ENCODE data around the gene HARS1. TPM values are rescaled to one million over a fixed set of nuclear protein-coding genes. Genes with fewer than 3 reads are reported as not detected.

HARS1 gene, protein sequence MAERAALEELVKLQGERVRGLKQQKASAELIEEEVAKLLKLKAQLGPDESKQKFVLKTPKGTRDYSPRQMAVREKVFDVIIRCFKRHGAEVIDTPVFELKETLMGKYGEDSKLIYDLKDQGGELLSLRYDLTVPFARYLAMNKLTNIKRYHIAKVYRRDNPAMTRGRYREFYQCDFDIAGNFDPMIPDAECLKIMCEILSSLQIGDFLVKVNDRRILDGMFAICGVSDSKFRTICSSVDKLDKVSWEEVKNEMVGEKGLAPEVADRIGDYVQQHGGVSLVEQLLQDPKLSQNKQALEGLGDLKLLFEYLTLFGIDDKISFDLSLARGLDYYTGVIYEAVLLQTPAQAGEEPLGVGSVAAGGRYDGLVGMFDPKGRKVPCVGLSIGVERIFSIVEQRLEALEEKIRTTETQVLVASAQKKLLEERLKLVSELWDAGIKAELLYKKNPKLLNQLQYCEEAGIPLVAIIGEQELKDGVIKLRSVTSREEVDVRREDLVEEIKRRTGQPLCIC
- 10 to 100 TPM; 29.5 to 48.1 (median 38.9) TPM for total RNA-seq
- polyA plus RNA-seq, result 10 to 100 TPM; 39.1 to 58.0 (median 45.2) TPM
- long read RNA-seq, donor 1, transcript HARS-215 (13 exons, 1,945 nt), result major isoform, 25 of 33 reads
- long read RNA-seq, donor 1, partial matches to known transcripts, result 6 of 33 reads
- long read RNA-seq, donor 1, other reads (novel, unspliced or antisense), result 1 of 33 reads
- long read RNA-seq, donor 2, transcript HARS-202 (11 exons, 1,401 nt), result minor isoform, 8 of 97 reads
- long read RNA-seq, donor 2, transcript HARS-215 (13 exons, 1,945 nt), result major isoform, 63 of 97 reads
- long read RNA-seq, donor 2, partial matches to known transcripts, result 5 of 97 reads
- long read RNA-seq, donor 2, other reads (novel, unspliced or antisense), result 10 of 97 reads

DNA sequence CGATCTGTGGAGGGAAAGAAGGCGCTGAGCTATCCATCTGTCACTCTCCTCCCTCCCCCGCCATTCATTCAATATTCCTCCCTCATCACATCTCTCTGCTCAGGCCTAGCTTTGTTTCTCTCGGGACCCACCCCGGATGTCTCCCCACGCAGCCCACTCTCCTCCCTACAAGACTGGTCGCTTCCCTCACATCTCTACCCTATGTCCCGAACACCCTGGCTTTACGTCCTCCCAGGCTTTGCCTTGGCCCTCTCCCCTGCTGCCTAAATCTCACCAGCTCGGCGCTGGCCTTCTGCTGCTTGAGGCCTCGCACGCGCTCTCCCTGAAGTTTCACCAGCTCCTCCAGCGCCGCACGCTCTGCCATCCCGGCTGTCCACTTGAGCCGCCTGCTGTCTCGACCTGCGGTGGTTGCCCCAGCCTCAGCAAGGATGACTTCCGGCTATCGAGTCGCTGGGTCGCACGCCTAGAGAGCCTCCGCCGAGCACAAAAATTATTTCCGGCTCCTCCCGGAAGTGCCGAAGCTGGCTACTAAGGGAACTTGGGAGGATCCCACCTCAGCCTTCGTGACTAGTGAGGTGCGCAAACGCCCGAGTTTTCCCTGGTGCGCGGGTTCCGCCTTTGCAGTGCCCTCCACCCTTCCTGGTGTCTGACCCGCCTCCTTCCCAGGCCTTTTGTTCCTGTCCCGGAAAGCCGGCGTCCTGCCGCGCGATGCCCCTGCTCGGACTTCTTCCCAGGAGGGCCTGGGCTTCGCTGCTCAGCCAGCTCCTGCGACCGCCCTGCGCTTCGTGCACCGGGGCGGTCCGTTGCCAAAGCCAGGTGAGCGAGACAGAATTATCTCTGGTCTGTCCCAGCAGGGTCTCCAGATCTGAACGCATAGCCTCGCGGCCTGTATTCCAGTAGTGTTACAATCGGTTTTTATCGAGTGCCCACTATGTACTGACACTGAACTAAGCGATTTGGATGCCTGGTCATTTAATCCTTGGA, at the start of gene HARS1, which contains the start of gene HARS2:
HARS1 (minus strand) TSS at position 430 of the 984 bp plus-strand sequence; CDS start at position 364, 66 bp downstream.
HARS2 (plus strand) TSS at position 515 of the 984 bp plus-strand sequence; CDS start at position 709, 194 bp downstream.
- H3K4me1 ChIP-seq, result peaks cover 18% of the 10 kb centered on the region
- intact Hi-C loops (cut with DNase I), result loop anchor here (2.0 to 5.0 kb wide), 4 partner anchors 24 to 289 kb away; partner anchors contain the start of genes ANKHD1 (in 1 of the 2) and WDR55 (in 1 of the 2)
- DNase-seq, result peak; percentile 89 to 94
- peak within 1 kb of the TSS; percentile 92 for H3K27ac ChIP-seq
- TF ChIP-seq, protein P1, sequence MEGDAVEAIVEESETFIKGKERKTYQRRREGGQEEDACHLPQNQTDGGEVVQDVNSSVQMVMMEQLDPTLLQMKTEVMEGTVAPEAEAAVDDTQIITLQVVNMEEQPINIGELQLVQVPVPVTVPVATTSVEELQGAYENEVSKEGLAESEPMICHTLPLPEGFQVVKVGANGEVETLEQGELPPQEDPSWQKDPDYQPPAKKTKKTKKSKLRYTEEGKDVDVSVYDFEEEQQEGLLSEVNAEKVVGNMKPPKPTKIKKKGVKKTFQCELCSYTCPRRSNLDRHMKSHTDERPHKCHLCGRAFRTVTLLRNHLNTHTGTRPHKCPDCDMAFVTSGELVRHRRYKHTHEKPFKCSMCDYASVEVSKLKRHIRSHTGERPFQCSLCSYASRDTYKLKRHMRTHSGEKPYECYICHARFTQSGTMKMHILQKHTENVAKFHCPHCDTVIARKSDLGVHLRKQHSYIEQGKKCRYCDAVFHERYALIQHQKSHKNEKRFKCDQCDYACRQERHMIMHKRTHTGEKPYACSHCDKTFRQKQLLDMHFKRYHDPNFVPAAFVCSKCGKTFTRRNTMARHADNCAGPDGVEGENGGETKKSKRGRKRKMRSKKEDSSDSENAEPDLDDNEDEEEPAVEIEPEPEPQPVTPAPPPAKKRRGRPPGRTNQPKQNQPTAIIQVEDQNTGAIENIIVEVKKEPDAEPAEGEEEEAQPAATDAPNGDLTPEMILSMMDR (IDR thresholded peaks at IDR 0.05), result no peak
- peak; percentile 98 for ATAC-seq
- H3K36me3 ChIP-seq (ENCODE audit: insufficient read depth in 1 of 2, low read depth in 1 of 2), result peaks cover 20 to 67% of the 10 kb centered on the region in 2 donors
- WGBS, 3 donors, result 1% methylated on average over 60 to 61 of the region's 61 CpGs
- H3K4me3 ChIP-seq, result peak within 1 kb of the TSS; percentile 99
- no peaks in the 10 kb centered on the region for H3K9me3 ChIP-seq
- H3K27me3 ChIP-seq (ENCODE audit: insufficient read depth in 3 of 3, low read length in 2 of 3), result no peaks in the 10 kb centered on the region

DNA sequence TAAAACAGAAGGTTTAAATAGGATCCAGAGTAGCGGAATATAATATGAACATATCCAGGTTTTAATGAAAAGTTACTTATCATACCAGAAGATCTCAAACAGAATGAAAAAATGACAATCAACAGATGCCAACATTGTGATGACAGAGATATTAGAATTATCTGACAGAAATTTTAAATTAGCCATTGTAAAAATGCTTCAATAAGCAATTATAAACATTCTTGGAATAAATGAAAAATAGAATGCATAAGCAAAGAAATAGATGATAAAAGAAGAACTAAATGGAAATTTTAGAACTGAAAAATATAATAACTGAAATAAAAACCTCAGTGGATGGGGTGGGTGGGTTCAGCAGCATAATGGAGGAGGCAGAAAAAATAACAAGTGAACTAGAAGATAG, 46.3 kb upstream of the HARS1 start:
- TF ChIP-seq, protein P1 (IDR thresholded peaks at IDR 0.05), result no peak
- Histone ChIP-seq H3K27ac (no peak overlapping the region), H3K36me3 (ENCODE audit: insufficient read depth in 1 of 2, low read depth in 1 of 2) (no peaks in the 10 kb centered on the region), H3K4me1 (no peaks in the 10 kb centered on the region), H3K9me3 (no peaks in the 10 kb centered on the region), H3K4me3 (no peak overlapping the region), H3K27me3 (ENCODE audit: insufficient read depth in 3 of 3, low read length in 2 of 3) (peaks cover 0 to 7% (median 3%) of the 10 kb centered on the region in 3 donors)
- intact Hi-C loops (cut with DNase I), result loop anchor here in 1 of 2 donors (10.0 kb wide), 1 partner anchor 163 kb away; no protein-coding TSS in a partner anchor
- no peak for ATAC-seq
- no peak for DNase-seq
- 67 to 75% (median 72%) methylated on average over 1 of the region's 1 CpG for WGBS, 3 donors

DNA sequence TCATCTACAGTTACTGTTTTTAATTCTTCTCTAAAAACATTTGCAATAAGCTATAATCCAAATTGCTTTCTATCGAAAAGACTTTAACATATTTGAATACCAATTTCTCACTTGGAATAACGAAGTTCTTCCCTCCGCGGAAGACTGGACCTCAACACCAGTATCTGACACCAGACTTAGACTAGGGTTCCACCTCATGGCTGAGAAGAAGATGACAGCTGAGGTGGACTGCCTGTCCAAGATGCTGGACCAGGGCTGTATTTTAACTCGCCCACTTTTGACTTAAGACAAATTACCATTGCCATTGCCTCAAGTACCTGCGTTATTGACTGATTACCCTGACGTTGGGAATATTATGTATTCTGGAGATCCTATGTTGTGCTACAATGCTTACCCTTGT, 43.2 kb upstream of the HARS1 start:
- no peak overlapping the region for H3K27ac ChIP-seq
- WGBS, 3 donors, result 40 to 49% (median 44%) methylated on average over 7 of the region's 7 CpGs
- ATAC-seq (peak; percentile 67 to 84 (median 78)), DNase-seq (no peak)
- no peak overlapping the region for H3K4me3 ChIP-seq
- no peaks in the 10 kb centered on the region for H3K4me1 ChIP-seq
- intact Hi-C loops (cut with DNase I), result loop anchor here (5.0 to 10.0 kb wide), 2 partner anchors 160 to 362 kb away; no protein-coding TSS in a partner anchor
- TF ChIP-seq, protein P1 (IDR thresholded peaks at IDR 0.05), result peak; percentile 59
- H3K36me3 ChIP-seq (ENCODE audit: insufficient read depth in 1 of 2, low read depth in 1 of 2), result no peaks in the 10 kb centered on the region
- H3K27me3 ChIP-seq (ENCODE audit: insufficient read depth in 3 of 3, low read length in 2 of 3), result peaks cover 0 to 6% (median 3%) of the 10 kb centered on the region in 3 donors
- no peaks in the 10 kb centered on the region for H3K9me3 ChIP-seq

DNA sequence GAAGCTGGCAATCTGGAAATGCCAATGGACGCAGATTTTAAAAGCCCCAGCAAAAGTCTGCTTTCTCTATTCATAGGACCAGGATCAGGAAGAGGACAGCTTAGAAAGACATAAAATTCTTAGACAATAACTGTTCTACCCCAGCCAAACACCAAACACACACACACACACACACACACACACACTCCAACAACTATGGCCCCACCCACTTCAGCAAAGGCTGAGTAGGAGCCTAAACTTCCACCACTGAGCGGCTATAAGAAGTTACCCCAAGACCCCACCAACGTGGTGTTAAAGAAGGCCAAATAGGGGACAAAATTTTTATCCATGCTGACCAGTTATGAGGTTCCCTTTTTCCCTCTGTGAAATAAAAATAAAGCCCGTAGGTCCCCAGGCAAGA, 41.9 kb upstream of the HARS1 start:
- Histone ChIP-seq H3K4me1 (no peaks in the 10 kb centered on the region), H3K36me3 (ENCODE audit: insufficient read depth in 1 of 2, low read depth in 1 of 2) (no peaks in the 10 kb centered on the region), H3K27me3 (ENCODE audit: insufficient read depth in 3 of 3, low read length in 2 of 3) (peaks cover 0 to 6% (median 3%) of the 10 kb centered on the region in 3 donors), H3K9me3 (no peaks in the 10 kb centered on the region), H3K4me3 (no peak overlapping the region), H3K27ac (no peak overlapping the region)
- WGBS, 3 donors, result 62 to 71% (median 69%) methylated on average over 4 of the region's 4 CpGs
- no peak for DNase-seq
- no peak for ATAC-seq
- TF ChIP-seq, protein P1 (IDR thresholded peaks at IDR 0.05), result no peak
- intact Hi-C loops (cut with DNase I), result loop anchor here (5.0 to 10.0 kb wide), 2 partner anchors 158 to 361 kb away; no protein-coding TSS in a partner anchor
